ENCODE results near the gene GPC6.

GPC6 gene

GRCh38 chr13:93848247-93848646 is 621.6 kb downstream of the GPC6 start:
- DNase-seq (ENCODE audit: low read depth) = no peak

- no peak for DNase-seq (ENCODE audit: low read depth)
These were observed 624.6 kb downstream of the GPC6 start for GRCh38 chr13:93851236-93851635.

GRCh38 chr13:93853912-93854311 is 627.3 kb downstream of the GPC6 start:
- DNase-seq (ENCODE audit: low read depth) = no peak

- no peak for DNase-seq (ENCODE audit: low read depth)
These were observed 630.5 kb downstream of the GPC6 start for GRCh38 chr13:93857126-93857525.

- DNase-seq (ENCODE audit: low read depth) = no peak
These were observed 633.1 kb downstream of the GPC6 start for GRCh38 chr13:93859716-93860115.

- peak; percentile 4 for DNase-seq (ENCODE audit: low read depth)
These were observed 635.2 kb downstream of the GPC6 start for GRCh38 chr13:93861818-93862217.

GRCh38 chr13:93862259-93862658 is 635.7 kb downstream of the GPC6 start:
- no peak for DNase-seq (ENCODE audit: low read depth)

GRCh38 chr13:93865235-93865634 is 638.6 kb downstream of the GPC6 start:
- no peak for DNase-seq (ENCODE audit: low read depth)

GRCh38 chr13:93867481-93867880 is 640.9 kb downstream of the GPC6 start:
- DNase-seq (ENCODE audit: low read depth) = no peak

GRCh38 chr13:93872376-93872775 is 645.8 kb downstream of the GPC6 start:
- no peak for DNase-seq (ENCODE audit: low read depth)

GRCh38 chr13:93872786-93873347 is 646.3 kb downstream of the GPC6 start:
- DNase-seq (ENCODE audit: low read depth) = no peak

GRCh38 chr13:93875547-93875946 is 648.9 kb downstream of the GPC6 start:
- DNase-seq (ENCODE audit: low read depth) = peak; percentile 22

- no peak for DNase-seq (ENCODE audit: low read depth)
These were observed 649.6 kb downstream of the GPC6 start for GRCh38 chr13:93876236-93876635.

- DNase-seq (ENCODE audit: low read depth) = no peak
These were observed 652.1 kb downstream of the GPC6 start for GRCh38 chr13:93878675-93879074.

- DNase-seq (ENCODE audit: low read depth) = no peak
These were observed 654.8 kb downstream of the GPC6 start for GRCh38 chr13:93881411-93881810.

GRCh38 chr13:93882086-93882651 is 655.6 kb downstream of the GPC6 start:
- no peak for DNase-seq (ENCODE audit: low read depth)

GRCh38 chr13:93889430-93889951 is 662.9 kb downstream of the GPC6 start:
- no peak for DNase-seq (ENCODE audit: low read depth)

- no peak for DNase-seq (ENCODE audit: low read depth)
These were observed 673.4 kb downstream of the GPC6 start for GRCh38 chr13:93899981-93900380.

- peak; percentile 36 for DNase-seq (ENCODE audit: low read depth)
These were observed 674.1 kb downstream of the GPC6 start for GRCh38 chr13:93900731-93901130.

- no peak for DNase-seq (ENCODE audit: low read depth)
These were observed 677.3 kb downstream of the GPC6 start for GRCh38 chr13:93903909-93904308.

- peak; percentile 62 for DNase-seq (ENCODE audit: low read depth)
These were observed 688.7 kb downstream of the GPC6 start for GRCh38 chr13:93915269-93915809.

GRCh38 chr13:93922063-93922855 is 695.7 kb downstream of the GPC6 start:
- DNase-seq (ENCODE audit: low read depth) = no peak

- DNase-seq (ENCODE audit: low read depth) = no peak
These were observed 699.4 kb downstream of the GPC6 start for GRCh38 chr13:93925990-93926389.

Data from fibroblast of gingiva (primary cell).